ENCODE results near the gene EVI2A.
"Not testable (repeated sequence)": the region's sequence is repeated elsewhere in the genome, so short reads cannot be mapped to it uniquely, and the experiment has no call there.

EVI2A gene

GRCh38 chr17:31311526-31311925 is 9.9 kb downstream of the EVI2A start:
- no peak for DNase-seq

GRCh38 chr17:31310886-31311285 is 10.5 kb downstream of the EVI2A start:
- DNase-seq = no peak

- no peak for DNase-seq
Observed at GRCh38 chr17:31310260-31310659, 11.2 kb downstream of the EVI2A start.

- DNase-seq = no peak
Observed at GRCh38 chr17:31309556-31309955, 11.9 kb downstream of the EVI2A start.

DNA sequence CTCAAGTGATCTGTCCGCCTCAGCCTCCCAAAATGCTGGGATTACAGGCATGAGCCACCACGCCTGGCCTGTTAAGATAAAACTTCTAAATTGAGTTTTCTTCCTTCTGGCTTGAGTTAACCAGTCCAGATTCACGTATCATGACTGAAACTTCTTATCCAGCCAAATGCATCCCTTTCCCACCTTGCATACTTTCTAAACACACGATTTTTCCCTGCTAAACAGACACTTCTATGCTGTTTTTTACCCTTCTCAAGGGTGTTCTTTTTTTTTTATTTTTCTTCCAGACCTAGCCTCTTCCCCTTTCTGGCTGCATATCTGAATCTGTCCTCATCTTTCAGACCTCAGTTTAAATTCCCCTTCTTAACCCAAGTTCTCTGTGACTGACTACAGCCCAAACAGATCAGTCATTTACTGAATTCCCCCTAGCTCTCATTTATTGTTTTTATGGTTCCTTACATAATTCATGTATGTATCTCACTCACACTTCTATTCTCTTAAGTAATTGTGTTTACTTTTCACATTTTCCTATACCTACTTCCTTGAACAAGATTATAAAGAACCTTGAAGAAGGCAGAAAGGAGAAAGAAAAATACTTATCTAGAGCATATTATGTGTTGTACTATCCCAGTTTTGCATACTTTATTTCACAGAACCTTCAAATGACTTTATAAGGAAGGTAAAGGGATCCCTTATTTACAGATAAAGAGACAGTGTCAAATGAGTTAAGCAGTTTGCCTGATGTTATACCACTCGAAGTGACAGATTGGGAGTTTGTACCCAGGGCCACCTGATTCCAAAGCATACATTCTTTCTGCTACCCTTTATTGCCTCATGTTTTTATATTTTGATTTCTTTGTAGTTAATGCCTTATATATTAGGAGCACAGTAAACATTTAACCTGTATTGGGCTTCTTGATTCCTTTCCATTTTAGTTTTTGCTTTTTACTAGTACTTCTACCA is 12.8 kb downstream of the EVI2A start:
- DNase-seq = no peak

- no peak for DNase-seq
Observed at GRCh38 chr17:31307640-31308039, 13.8 kb downstream of the EVI2A start.

DNA sequence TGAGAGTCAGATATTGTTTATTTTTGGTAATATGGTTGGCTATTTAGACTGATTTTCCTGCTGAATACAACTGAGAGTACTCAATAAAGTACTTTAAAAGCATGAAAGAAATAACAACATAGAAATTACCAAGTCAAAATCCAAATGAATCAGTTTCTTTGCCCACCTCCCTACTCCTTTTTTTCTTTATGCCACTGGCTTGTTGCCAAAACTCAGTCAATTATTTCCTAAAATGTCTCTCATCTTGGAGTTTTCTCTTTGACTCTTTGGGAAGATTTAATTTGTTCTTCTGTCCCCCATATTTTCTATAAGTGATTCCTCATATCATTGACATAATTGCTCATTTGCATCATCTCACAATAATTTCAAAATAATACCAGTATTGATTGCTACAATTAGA is 21.8 kb downstream of the EVI2A start:
- DNase-seq = no peak

DNA sequence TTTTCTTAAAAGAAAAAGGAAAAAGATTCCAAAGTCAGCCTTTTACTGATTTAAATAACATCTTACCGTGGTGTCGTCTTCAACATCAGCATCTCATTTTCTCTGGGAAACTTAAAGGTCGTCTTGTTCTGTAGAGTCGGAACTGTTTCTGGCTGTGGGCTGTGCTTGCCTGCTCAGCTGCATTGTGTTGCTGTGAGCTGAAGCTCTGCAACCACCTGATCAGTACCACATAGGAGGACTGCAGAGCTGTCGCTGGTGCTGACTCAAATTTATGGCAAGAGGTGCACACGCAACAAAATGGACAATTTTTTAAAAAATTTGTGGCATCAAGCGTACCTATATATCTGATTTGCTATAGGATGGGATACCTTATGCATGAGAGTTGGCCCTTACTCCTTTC is 24.3 kb downstream of the EVI2A start, which contains the start of gene OMG:
TSS of gene OMG (minus strand) at position 150 of the 400 bp plus-strand sequence. CDS start 908 bp downstream, outside the sequence.
- DNase-seq = no peak

- no peak for DNase-seq
Observed at GRCh38 chr17:31296142-31296541, 25.3 kb downstream of the EVI2A start.

GRCh38 chr17:31295489-31295871 is 25.9 kb downstream of the EVI2A start:
- DNase-seq = no peak

DNA sequence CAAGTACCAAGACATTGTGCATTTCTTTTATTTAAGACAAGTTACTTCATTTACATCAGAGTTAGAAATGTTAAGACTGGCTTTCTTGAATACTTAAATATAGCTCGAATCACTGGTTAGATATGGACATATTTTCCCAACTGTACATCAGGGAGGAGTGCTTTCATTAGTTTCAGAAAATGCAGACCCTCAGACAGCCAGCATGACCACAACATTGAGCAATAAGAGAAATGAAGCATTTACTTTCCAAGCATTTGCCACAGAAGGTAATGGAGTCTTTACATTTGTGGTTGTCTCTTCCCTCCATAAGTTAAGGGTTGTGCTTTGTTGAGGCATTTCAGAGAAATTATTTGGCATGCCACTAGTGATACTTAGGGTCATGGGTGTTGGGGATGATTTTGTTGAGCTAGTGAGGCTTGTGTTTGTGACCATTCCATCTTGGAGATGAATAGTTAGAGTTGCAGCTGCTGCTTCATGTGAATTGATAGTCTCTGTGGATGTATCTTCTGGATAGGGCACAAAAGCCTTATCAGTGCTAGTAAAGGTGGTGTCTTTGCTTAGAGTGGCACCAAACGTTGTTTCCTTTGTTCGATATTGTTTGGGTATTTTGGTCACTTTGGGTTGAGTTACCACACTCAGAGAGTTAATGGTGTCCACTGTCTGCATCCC is 26.5 kb downstream of the EVI2A start:
- no peak for DNase-seq

GRCh38 chr17:31294231-31294630 is 27.2 kb downstream of the EVI2A start:
- no peak for DNase-seq

DNA sequence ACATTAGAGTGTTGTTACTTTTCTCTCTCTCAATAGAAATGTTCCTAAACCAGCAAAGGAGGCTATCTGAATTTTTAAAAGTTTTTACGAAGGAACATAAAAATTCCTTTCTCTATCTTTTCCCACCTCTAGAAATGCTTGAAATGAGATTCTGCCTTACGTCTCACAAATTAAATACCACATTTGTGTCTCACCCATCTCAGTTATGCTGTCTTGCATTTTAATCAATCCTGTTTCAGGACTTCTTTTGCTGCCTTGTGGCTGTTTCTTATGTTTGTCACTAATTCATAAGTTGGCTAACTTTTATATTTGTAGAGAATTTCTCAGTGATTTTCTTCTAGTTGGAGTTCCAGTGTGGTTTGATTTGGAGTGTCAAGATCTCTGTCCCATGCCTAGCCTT is 27.8 kb downstream of the EVI2A start:
- DNase-seq = no peak

DNA sequence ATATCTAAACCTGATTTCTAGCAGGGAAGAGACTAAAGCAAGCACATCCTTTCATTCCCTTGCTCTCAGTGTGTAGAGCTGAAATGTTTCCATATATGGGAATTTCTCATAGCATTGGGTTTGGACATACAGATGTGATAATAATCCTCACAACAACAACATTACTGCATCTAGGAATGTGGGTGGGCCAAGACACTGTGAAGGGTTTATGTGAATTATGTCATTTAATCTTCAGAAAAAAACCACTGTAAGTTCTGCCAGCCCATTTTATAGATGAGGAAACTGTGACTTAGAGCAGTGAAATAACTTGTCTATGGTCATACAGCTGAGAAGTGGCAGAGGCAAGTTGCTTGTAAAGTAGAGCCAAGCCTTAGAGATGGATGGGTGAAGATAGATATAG is 29.6 kb downstream of the EVI2A start:
- DNase-seq = no peak

GRCh38 chr17:31289790-31290189 is 31.6 kb downstream of the EVI2A start:
- no peak for DNase-seq

DNA sequence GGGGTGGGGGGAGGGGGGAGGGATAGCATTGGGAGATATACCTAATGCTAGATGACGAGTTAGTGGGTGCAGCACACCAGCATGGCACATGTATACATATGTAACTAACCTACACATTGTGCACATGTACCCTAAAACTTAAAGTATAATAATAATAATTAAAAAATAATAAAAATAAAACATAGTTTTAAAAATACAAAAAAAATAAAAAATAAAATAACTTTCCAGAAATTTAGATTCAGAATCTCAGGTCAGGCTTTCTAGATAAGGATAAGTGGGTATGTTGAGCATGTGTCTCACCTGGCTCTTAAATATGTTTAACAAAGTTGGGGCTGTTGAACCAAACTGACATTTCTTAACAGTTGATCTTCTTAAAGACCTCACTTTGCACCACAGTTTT is 33.5 kb downstream of the EVI2A start:
- not testable (repeated sequence) for DNase-seq

GRCh38 chr17:31286587-31286986 is 34.8 kb downstream of the EVI2A start:
- no peak for DNase-seq

GRCh38 chr17:31283841-31284240 is 37.6 kb downstream of the EVI2A start:
- no peak for DNase-seq

GRCh38 chr17:31281061-31281460 is 40.4 kb downstream of the EVI2A start:
- no peak for DNase-seq

- DNase-seq = no peak
Observed at GRCh38 chr17:31279401-31279800, 42.0 kb downstream of the EVI2A start.

DNA sequence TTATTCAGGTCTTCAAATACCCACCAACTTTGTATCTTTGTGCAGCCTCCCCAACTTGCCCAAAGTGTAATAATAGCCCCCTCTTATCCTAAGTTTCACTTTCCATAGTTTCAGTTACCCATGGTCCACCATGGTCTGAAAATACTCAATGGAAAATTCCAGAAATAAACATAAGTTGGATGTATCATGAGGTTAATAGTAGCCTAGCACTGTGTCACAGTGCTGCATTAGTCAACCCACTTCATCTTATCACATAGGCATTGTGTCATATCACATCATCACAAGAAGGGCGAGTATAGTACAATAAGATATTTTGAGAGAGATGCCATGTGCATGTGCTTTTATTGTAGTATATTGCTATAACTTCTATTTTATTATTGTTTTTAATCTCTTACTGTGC is 46.3 kb downstream of the EVI2A start:
- no peak for DNase-seq

- DNase-seq = no peak
Observed at GRCh38 chr17:31274252-31274651, 47.2 kb downstream of the EVI2A start.

GRCh38 chr17:31273516-31273915 is 47.9 kb downstream of the EVI2A start:
- DNase-seq = no peak

DNA sequence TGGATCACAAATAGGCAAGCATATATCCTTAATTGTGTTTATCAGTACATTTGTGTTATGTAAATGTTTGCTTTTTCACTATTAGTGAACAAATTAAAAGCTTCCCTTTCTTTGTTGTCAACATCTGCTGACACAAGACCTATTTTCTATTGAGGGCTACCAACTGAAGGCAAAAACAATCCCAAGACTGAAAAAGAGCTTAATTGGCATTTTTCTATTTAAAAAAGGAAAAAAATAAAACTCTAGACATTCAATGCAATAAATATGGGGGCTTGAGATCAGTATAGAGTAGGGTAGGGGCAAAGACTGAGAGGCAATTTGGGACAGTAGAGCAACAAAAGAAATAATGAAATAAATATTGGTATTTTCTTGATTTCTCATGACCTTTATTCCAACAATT is 48.6 kb downstream of the EVI2A start:
- DNase-seq = no peak

Measured in T1000 (cell line).